HG02885 (cell line): ENCODE measurements around the gene CCDC146.

Experiments used
- ATAC-seq: cut with Tn5 transposase; IDR thresholded peaks from one replicate; pipeline ENCODE4 v1.9.1; 2021; ENCODE audit warnings: mild to moderate bottlenecking; ENCODE audit not compliant: unreplicated experiment, poor library complexity

Gene CCDC146

GRCh38 chr7:77239471-77239870 lies 117.1 kb downstream of the CCDC146 start:
- ATAC-seq: no peak

- no peak for ATAC-seq
These were observed 119.7 kb downstream of the CCDC146 start for GRCh38 chr7:77242068-77242467.

GRCh38 chr7:77242554-77242953 lies 120.1 kb downstream of the CCDC146 start:
- ATAC-seq: no peak

- no peak for ATAC-seq
These were observed 122.0 kb downstream of the CCDC146 start for GRCh38 chr7:77244222-77244934.

- ATAC-seq: no peak
These were observed 122.8 kb downstream of the CCDC146 start for GRCh38 chr7:77245015-77245755.

- no peak for ATAC-seq
These were observed 123.7 kb downstream of the CCDC146 start for GRCh38 chr7:77246026-77246640.

GRCh38 chr7:77247206-77247850 lies 124.9 kb downstream of the CCDC146 start:
- ATAC-seq: peak; percentile 84

GRCh38 chr7:77248154-77248553 lies 125.7 kb downstream of the CCDC146 start:
- no peak for ATAC-seq

- ATAC-seq: no peak
These were observed 130.1 kb downstream of the CCDC146 start for GRCh38 chr7:77252506-77252905.

- no peak for ATAC-seq
These were observed 130.7 kb downstream of the CCDC146 start for GRCh38 chr7:77253151-77253550.

- no peak for ATAC-seq
These were observed 132.0 kb downstream of the CCDC146 start for GRCh38 chr7:77254429-77254828.

GRCh38 chr7:77254915-77255314 lies 132.5 kb downstream of the CCDC146 start:
- ATAC-seq: no peak

GRCh38 chr7:77258014-77258413 lies 135.6 kb downstream of the CCDC146 start:
- ATAC-seq: no peak

GRCh38 chr7:77258593-77258992 lies 136.2 kb downstream of the CCDC146 start:
- no peak for ATAC-seq

- ATAC-seq: no peak
These were observed 139.9 kb downstream of the CCDC146 start for GRCh38 chr7:77262316-77262715.

- ATAC-seq: no peak
These were observed 143.3 kb downstream of the CCDC146 start for GRCh38 chr7:77265666-77266065.

- peak; percentile 93 for ATAC-seq
These were observed 143.9 kb downstream of the CCDC146 start for GRCh38 chr7:77266291-77266794.

GRCh38 chr7:77269360-77270093 lies 147.1 kb downstream of the CCDC146 start:
- peak; percentile 59 for ATAC-seq

- ATAC-seq: no peak
These were observed 147.7 kb downstream of the CCDC146 start for GRCh38 chr7:77270094-77270480.

- ATAC-seq: no peak
These were observed 149.4 kb downstream of the CCDC146 start for GRCh38 chr7:77271766-77272165.
